ENCODE results near the gene CCDC73.

Gene CCDC73

DNA sequence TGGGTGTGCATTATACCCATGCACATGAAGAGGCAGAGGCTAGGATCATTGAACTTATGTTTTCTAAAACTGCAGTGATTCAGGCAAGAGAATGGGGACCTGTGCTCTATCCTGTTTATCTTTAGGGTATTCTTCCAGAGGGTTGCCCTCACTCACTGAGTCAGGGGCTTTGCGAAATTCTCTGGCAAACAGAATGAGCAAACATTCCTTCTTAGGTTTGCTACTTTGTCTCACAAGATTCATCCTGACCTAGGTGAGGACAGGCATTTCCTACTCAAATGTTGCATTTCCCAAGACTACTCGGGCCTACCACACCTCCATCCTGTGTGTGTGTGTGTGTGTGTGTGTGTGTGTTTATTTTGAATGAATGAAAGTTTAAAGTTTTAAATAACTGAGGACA, 213.5 kb downstream of the CCDC73 start:
- DNase-seq (ENCODE audit: low read depth) = peak; percentile 89
- no peak overlapping the region for H3K4me3 ChIP-seq (ENCODE audit: low read length)

DNA sequence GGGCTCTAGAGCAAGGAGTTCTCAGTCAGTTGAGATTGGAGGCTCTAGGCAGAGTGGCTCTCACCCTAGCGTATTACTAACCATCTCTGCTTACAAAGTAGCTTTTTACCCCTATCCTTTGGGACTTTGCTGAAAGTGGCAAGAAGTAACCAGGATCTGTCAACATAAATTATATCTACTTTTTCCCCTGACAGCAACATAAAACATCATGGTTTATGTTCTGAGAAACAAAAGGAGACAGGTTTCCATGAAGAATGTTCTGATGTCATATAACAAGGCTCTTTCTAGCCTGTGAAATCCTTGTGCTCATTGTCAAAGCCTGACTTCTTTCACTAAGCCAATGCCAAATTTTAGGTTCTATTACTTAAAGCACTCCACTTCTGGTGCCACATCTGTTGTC, 218.0 kb downstream of the CCDC73 start:
- no peak overlapping the region for H3K4me3 ChIP-seq (ENCODE audit: low read length)
- DNase-seq (ENCODE audit: low read depth) = no peak
- TF ChIP-seq, protein P1, sequence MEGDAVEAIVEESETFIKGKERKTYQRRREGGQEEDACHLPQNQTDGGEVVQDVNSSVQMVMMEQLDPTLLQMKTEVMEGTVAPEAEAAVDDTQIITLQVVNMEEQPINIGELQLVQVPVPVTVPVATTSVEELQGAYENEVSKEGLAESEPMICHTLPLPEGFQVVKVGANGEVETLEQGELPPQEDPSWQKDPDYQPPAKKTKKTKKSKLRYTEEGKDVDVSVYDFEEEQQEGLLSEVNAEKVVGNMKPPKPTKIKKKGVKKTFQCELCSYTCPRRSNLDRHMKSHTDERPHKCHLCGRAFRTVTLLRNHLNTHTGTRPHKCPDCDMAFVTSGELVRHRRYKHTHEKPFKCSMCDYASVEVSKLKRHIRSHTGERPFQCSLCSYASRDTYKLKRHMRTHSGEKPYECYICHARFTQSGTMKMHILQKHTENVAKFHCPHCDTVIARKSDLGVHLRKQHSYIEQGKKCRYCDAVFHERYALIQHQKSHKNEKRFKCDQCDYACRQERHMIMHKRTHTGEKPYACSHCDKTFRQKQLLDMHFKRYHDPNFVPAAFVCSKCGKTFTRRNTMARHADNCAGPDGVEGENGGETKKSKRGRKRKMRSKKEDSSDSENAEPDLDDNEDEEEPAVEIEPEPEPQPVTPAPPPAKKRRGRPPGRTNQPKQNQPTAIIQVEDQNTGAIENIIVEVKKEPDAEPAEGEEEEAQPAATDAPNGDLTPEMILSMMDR (IDR thresholded peaks at IDR 0.05; ENCODE audit: insufficient read depth, low read depth, low read length, missing control alignments) = no peak

More for the DNA sequence above, 213.5 kb downstream of the CCDC73 start:
- TF ChIP-seq, protein P1 (IDR thresholded peaks at IDR 0.05; ENCODE audit: insufficient read depth, low read depth, low read length, missing control alignments) = no peak

DNA sequence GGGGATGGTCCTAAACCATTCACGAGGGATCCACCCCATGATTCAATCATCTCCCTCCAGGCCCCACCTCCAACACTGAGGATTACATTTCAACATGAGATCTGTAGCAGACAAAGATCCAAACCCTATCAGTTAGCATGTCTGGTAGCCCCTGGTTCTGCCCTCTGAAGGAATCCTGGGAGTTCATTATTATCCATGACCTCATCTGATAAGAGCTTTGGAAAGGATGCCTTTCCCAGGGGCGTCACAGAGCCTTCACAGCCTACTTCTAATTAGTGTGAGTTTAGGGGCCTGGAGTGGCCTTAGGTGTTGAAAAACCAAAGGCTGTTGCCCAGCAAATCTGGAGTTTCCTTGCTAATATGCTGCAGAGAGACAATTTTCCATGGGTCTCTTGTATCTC, 219.4 kb downstream of the CCDC73 start:
- no peak for DNase-seq (ENCODE audit: low read depth)
- TF ChIP-seq, protein P1 (IDR thresholded peaks at IDR 0.05; ENCODE audit: insufficient read depth, low read depth, low read length, missing control alignments) = no peak
- no peak overlapping the region for H3K4me3 ChIP-seq (ENCODE audit: low read length)

DNA sequence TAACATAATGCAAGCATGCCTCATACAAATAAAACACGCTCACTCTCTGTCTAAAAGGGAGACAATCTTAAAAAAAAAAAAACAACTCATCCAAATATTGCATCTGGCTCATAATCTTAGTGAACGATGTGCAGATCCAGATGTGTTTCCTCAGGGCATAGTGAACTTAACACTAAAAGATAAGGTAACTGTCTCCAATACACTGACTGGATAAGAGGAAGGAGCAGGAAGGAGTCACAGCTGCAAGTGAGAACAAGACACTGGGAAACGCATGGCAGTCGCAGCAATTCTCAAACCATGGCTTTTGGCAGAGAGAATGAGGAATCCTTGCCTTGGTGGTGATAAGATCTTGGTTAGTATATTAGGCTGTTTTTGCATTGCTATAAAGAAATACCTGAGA, 220.0 kb downstream of the CCDC73 start:
- no peak for DNase-seq (ENCODE audit: low read depth)
- TF ChIP-seq, protein P1 (IDR thresholded peaks at IDR 0.05; ENCODE audit: insufficient read depth, low read depth, low read length, missing control alignments) = no peak
- H3K4me3 ChIP-seq (ENCODE audit: low read length) = no peak overlapping the region

DNA sequence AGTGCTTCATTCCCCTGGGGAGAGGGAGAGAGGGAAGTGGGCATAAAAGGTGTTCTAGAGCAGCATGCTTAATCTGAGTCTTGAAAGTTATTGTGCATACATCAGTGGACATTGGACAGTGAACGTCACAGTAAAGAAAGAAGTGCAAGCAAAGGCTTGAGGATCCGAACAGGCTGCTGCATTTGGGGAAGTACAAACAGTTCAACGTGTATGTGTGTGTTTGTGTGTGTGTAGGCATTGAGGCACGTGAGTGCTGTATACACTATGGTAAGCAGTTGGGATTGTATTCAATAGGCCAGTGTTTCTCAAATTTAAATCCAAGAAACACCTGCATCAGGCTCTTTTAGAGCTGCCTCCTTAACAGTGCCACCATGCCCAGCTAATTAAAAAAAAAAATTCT, 221.2 kb downstream of the CCDC73 start:
- no peak for DNase-seq (ENCODE audit: low read depth)
- TF ChIP-seq, protein P1 (IDR thresholded peaks at IDR 0.05; ENCODE audit: insufficient read depth, low read depth, low read length, missing control alignments) = no peak

DNA sequence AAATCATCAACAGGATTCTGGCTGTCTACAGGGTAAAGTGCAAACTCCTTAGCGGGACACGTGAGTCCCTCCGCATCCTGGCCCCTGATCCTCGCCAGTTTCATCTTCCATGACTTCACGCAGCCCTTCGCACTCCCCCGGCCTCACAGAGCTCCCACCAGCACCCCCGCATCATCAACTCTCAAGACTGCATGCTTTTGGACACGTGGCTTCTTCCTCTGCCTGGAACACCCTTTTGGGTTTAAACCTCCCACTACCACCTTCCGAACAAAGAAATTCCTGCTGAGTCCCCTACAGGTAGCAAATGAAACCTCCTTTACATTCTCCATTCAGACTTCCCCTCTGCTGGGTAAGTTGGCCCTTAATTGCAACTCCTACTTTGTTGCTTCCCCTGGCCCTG, 223.4 kb downstream of the CCDC73 start:
- DNase-seq (ENCODE audit: low read depth) = no peak
- TF ChIP-seq, protein P1 (IDR thresholded peaks at IDR 0.05; ENCODE audit: insufficient read depth, low read depth, low read length, missing control alignments) = no peak

More for the DNA sequence above, 221.2 kb downstream of the CCDC73 start:
- H3K4me3 ChIP-seq (ENCODE audit: low read length) = no peak overlapping the region

DNA sequence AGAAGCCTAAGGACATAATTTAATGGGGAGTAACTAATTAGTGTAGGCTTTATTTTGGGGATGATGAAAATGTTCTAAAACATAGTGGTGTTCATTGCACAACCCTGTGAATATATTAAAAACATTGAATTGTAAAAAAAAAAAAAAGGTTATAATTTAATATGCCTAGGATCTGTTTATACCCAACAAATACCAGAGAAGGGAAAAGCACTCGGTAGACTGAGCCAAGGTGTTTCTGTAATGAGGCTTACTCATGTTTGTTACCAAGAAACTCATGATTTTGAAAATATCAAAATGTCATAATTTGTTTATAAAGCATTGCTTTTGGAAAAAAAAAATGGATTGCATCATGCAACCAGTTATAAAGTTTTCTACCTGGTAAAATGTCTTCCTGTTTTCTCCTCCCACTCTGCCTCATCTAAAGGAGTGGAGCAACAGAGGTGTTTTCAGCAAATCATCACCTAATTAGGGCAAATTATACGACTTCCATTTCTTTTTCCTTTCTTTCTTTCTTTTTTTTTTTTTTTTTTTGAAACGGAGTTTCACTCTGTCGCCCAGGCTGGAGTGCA, 225.1 kb downstream of the CCDC73 start:
- TF ChIP-seq, protein P1 (IDR thresholded peaks at IDR 0.05; ENCODE audit: insufficient read depth, low read depth, low read length, missing control alignments) = no peak
- no peak overlapping the region for H3K4me3 ChIP-seq (ENCODE audit: low read length)
- DNase-seq (ENCODE audit: low read depth) = no peak

More for the DNA sequence above, 223.4 kb downstream of the CCDC73 start:
- H3K4me3 ChIP-seq (ENCODE audit: low read length) = no peak overlapping the region
